C4-2B (cell line): ENCODE data around the gene GARNL3.

Experiments used
- H3K27ac ChIP-seq: fragments of 450-650 bp; 2 replicates; pipeline ENCODE4 v1.5.1; 2017
- ZFX ChIP-seq: fragments of 450-650 bp; IDR thresholded peaks from 2 replicates; pipeline ENCODE4 v1.6.1; 2017
- TF ChIP-seq, protein P1 (sequence below): fragments of 450-650 bp; conservative IDR thresholded peaks from 2 replicates; pipeline ENCODE4 v1.5.1; 2017; ENCODE audit warnings: mild to moderate bottlenecking

GARNL3 gene

GRCh38 chr9:127396253-127396807, 131.8 kb downstream of the GARNL3 start:
- no peak for TF ChIP-seq ZFX
- TF ChIP-seq, protein P1, sequence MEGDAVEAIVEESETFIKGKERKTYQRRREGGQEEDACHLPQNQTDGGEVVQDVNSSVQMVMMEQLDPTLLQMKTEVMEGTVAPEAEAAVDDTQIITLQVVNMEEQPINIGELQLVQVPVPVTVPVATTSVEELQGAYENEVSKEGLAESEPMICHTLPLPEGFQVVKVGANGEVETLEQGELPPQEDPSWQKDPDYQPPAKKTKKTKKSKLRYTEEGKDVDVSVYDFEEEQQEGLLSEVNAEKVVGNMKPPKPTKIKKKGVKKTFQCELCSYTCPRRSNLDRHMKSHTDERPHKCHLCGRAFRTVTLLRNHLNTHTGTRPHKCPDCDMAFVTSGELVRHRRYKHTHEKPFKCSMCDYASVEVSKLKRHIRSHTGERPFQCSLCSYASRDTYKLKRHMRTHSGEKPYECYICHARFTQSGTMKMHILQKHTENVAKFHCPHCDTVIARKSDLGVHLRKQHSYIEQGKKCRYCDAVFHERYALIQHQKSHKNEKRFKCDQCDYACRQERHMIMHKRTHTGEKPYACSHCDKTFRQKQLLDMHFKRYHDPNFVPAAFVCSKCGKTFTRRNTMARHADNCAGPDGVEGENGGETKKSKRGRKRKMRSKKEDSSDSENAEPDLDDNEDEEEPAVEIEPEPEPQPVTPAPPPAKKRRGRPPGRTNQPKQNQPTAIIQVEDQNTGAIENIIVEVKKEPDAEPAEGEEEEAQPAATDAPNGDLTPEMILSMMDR = no peak
- H3K27ac ChIP-seq = peak overlapping the region; percentile 63

GRCh38 chr9:127396808-127397645, 132.5 kb downstream of the GARNL3 start, which contains the start of gene SLC2A8:
SLC2A8 (plus strand) TSS chr9:127397169; CDS start chr9:127397231, 62 bp downstream.
- H3K27ac ChIP-seq = peak within 1 kb of the TSS; percentile 78
- TF ChIP-seq, protein P1 = no peak
- TF ChIP-seq ZFX = peak; percentile 87; the same call in 1 of the 2 replicates

GRCh38 chr9:127397646-127398274, 133.2 kb downstream of the GARNL3 start:
- TF ChIP-seq, protein P1 = no peak; the same call in 1 of the 2 replicates
- TF ChIP-seq ZFX = no peak
- H3K27ac ChIP-seq = peak overlapping the region; percentile 78

GRCh38 chr9:127398275-127398647, 133.7 kb downstream of the GARNL3 start:
- TF ChIP-seq, protein P1 = no peak
- no peak for TF ChIP-seq ZFX
- H3K27ac ChIP-seq = peak overlapping the region; percentile 78

- TF ChIP-seq, protein P1 = no peak
- no peak for TF ChIP-seq ZFX
- H3K27ac ChIP-seq = no peak overlapping the region
These were observed 134.3 kb downstream of the GARNL3 start for GRCh38 chr9:127398715-127399400.

GRCh38 chr9:127399736-127400269, 135.2 kb downstream of the GARNL3 start:
- TF ChIP-seq, protein P1 = no peak
- TF ChIP-seq ZFX = no peak
- no peak overlapping the region for H3K27ac ChIP-seq
